HEK293T (cell line): ENCODE measurements around the gene PRKCZ.

Source experiments
- ARNT ChIP-seq: fragments of 450-650 bp; IDR thresholded peaks from 2 replicates; pipeline ENCODE4 v1.6.1; 2017; ENCODE audit warnings: mild to moderate bottlenecking
- BHLHE40 ChIP-seq: fragments of 450-650 bp; IDR thresholded peaks from 2 replicates; pipeline ENCODE4 v1.6.1; 2016; ENCODE audit warnings: mild to moderate bottlenecking, moderate library complexity, borderline replicate concordance
- CTBP1 ChIP-seq: fragments of 450-650 bp; IDR thresholded peaks from 2 replicates; pipeline ENCODE4 v1.6.1; 2016; ENCODE audit warnings: borderline replicate concordance
- ELF4 ChIP-seq: fragments of 450-650 bp; IDR thresholded peaks from 2 replicates; pipeline ENCODE4 v1.6.1; 2017; ENCODE audit warnings: antibody characterized with exemption
- FOXK2 ChIP-seq: fragments of 450-650 bp; IDR thresholded peaks from 2 replicates; pipeline ENCODE4 v1.6.1; 2016; ENCODE audit warnings: mild to moderate bottlenecking
- FOXM1 ChIP-seq: fragments of 450-650 bp; IDR thresholded peaks from 2 replicates; pipeline ENCODE4 v1.6.1; 2017; ENCODE audit warnings: mild to moderate bottlenecking, borderline replicate concordance
- HDGF ChIP-seq: fragments of 450-650 bp; IDR thresholded peaks from 2 replicates; pipeline ENCODE4 v1.6.1; 2017; ENCODE audit warnings: antibody characterized with exemption, borderline replicate concordance
- PKNOX1 ChIP-seq: fragments of 450-650 bp; IDR thresholded peaks from 2 replicates; pipeline ENCODE4 v1.6.1; 2016
- SP1 ChIP-seq: fragments of 450-650 bp; IDR thresholded peaks from 2 replicates; pipeline ENCODE4 v1.6.1; 2017
- SUZ12 ChIP-seq: fragments of 450-650 bp; IDR thresholded peaks from 2 replicates; pipeline ENCODE4 v1.6.1; 2016; ENCODE audit warnings: mild to moderate bottlenecking
- TARDBP ChIP-seq: fragments of 450-650 bp; IDR thresholded peaks from 2 replicates; pipeline ENCODE4 v1.6.1; 2016
- ZNF384 ChIP-seq: fragments of 450-650 bp; IDR thresholded peaks from 2 replicates; pipeline ENCODE4 v1.6.1; 2016

- TF ChIP-seq ARNT (no peak), BHLHE40 (no peak), SUZ12 (no peak), PKNOX1 (no peak), SP1 (no peak), CTBP1 (no peak), FOXK2 (no peak), ELF4 (no peak), HDGF (no peak), TARDBP (no peak), FOXM1 (no peak), ZNF384 (no peak)
Measured at GRCh38 chr1:2143814-2144500, 93.7 kb downstream of the PRKCZ start.
